Esophagus squamous epithelium (tissue), 5 donors: ENCODE measurements around the gene KDSR. TPM values are rescaled to one million over a fixed set of nuclear protein-coding genes. Genes with fewer than 3 reads are reported as not detected.

Source experiments
- DNase-seq: peaks from one replicate; lab custom pipeline; 2025; lab: John Stamatoyannopoulos, UW
- H3K27ac ChIP-seq, 4 donors: fragments of 200-600 bp; sonication (generic); one replicate each; pipeline ENCODE4 v1.5.1; 2016 to 2019; ENCODE audit warnings: mild to moderate bottlenecking in 1 of 4
- H3K27me3 ChIP-seq, 4 donors: fragments of 200-600 bp; sonication (generic); 1 replicate in 3 of 4; 2 replicates in 1 of 4; pipeline versions ENCODE4 v1.5.1 to v1.6.0; 2017 to 2021; ENCODE audit warnings: antibody characterized with exemption in 1 of 4
- H3K36me3 ChIP-seq, 3 donors: fragments of 200-600 bp; sonication (generic); one replicate each; pipeline ENCODE4 v1.5.1; 2016 to 2019
- H3K4me1 ChIP-seq, 3 donors: fragments of 200-600 bp; sonication (generic); one replicate each; pipeline ENCODE4 v1.5.1; 2017 to 2019
- H3K4me3 ChIP-seq, 4 donors: fragments of 200-600 bp; sonication (generic); 1 replicate in 3 of 4; 2 replicates in 1 of 4; pipeline ENCODE4 v1.5.1; 2016 to 2019; ENCODE audit warnings: mild to moderate bottlenecking in 2 of 4, moderate library complexity in 1 of 4
- H3K9me3 ChIP-seq, 3 donors: fragments of 200-600 bp; sonication (generic); one replicate each; pipeline ENCODE4 v1.5.1; 2016 to 2019
- CTCF ChIP-seq, 6 experiments: fragments of 450-650 bp in 4 of 6; fragments of 200-600 bp in 2 of 6; sonication (generic) in 2 of 6; IDR thresholded peaks; one replicate each; pipeline ENCODE4 v1.5.1; 2016 to 2019; ENCODE audit warnings: antibody characterized with exemption in 6 of 6, mild to moderate bottlenecking in 4 of 6, moderate library complexity in 4 of 6
- POLR2A ChIP-seq, 4 donors: fragments of 450-650 bp; IDR thresholded peaks; one replicate each; pipeline ENCODE4 v1.6.1; 2017; ENCODE audit warnings: antibody characterized with exemption in 4 of 4, mild to moderate bottlenecking in 4 of 4, moderate library complexity in 3 of 4
- WGBS, 2 donors: methylation state at CpG; one replicate each; pipeline ENCODE4 v1.1.5; 2018; 5-methylcytosine and 5-hydroxymethylcytosine counted together
- intact Hi-C: fragments of 100-400 bp; cut with DNase I; formaldehyde crosslinking; loops from one replicate; pipeline ENCODE4 v1.15.0; 2022
- total RNA-seq, 4 donors: library from RNA; depleted of rRNA; stranded (reverse); fragments of >200 nt; gene quantifications; one replicate each; pipeline ENCODE4 v1.1.0, GENCODE V29; 2016
- donor health status: DM: yes; HTN: yes; CAD: no.

Gene KDSR
- total RNA-seq, 4 donors from 2014 or later, result 20.8 to 42.3 (median 23.0) TPM

DNA sequence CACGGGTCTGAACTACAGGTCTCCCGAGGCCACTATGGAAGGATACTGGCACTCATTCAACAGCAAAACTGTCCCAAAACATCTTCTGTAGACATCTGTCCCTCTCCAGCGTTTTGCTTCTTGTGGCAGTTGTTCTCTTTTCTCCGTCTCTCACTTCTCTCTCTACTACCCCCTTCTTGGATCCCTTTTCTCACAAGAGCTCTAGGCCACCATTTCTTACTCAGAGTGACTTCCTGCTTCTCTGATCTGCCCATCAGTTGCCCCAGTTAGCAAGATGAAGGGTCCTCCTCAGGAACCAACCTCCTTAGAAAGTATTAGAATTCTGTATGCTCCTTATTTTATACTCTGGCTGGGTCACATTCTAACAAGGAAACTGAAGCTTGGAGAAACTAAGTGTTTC lies 80.1 kb downstream of the KDSR start:
- Histone ChIP-seq H3K36me3 (no peaks in the 10 kb centered on the region), H3K4me3 (no peak overlapping the region), H3K27ac (peak overlapping the region in 3 of 4 donors; percentile 25 to 72 (median 44)), H3K27me3 (no peaks in the 10 kb centered on the region), H3K9me3 (no peaks in the 10 kb centered on the region), H3K4me1 (peaks cover 0 to 59% (median 9%) of the 10 kb centered on the region in 3 donors)
- 76 to 85% methylated on average over 4 of the region's 4 CpGs for WGBS, 2 donors
- TF ChIP-seq POLR2A (IDR thresholded peaks at IDR 0.05), result no peak
- DNase-seq, result no peak
- intact Hi-C loops, result no loop called here

GRCh38 chr18:63284827-63285733 lies 81.9 kb downstream of the KDSR start:
- no peak for DNase-seq
- 55 to 88% methylated on average over 9 to 11 of the region's 14 CpGs for WGBS, 2 donors
- Histone ChIP-seq H3K27ac (peak overlapping the region in 3 of 4 donors; percentile 32 to 66 (median 59)), H3K27me3 (no peaks in the 10 kb centered on the region), H3K4me1 (peaks cover 0 to 58% (median 9%) of the 10 kb centered on the region in 3 donors), H3K4me3 (no peak overlapping the region), H3K36me3 (no peaks in the 10 kb centered on the region), H3K9me3 (no peaks in the 10 kb centered on the region)
- TF ChIP-seq CTCF (IDR thresholded peaks at IDR 0.05) (no peak), POLR2A (IDR thresholded peaks at IDR 0.05) (peak in 1 of 4 donors; percentile 39)
- intact Hi-C loops, result no loop called here

- Histone ChIP-seq H3K27ac (peak overlapping the region in 3 of 4 donors; percentile 38 to 66 (median 59)), H3K4me3 (no peak overlapping the region), H3K4me1 (peaks cover 0 to 52% (median 9%) of the 10 kb centered on the region in 3 donors), H3K36me3 (no peaks in the 10 kb centered on the region), H3K9me3 (no peaks in the 10 kb centered on the region), H3K27me3 (no peaks in the 10 kb centered on the region)
- TF ChIP-seq CTCF (IDR thresholded peaks at IDR 0.05) (no peak), POLR2A (IDR thresholded peaks at IDR 0.05) (no peak)
- intact Hi-C loops, result no loop called here
- DNase-seq, result no peak
- WGBS, 2 donors, result 79 to 87% methylated on average over 5 of the region's 5 CpGs
These were observed 82.7 kb downstream of the KDSR start for GRCh38 chr18:63284173-63284799.

DNA sequence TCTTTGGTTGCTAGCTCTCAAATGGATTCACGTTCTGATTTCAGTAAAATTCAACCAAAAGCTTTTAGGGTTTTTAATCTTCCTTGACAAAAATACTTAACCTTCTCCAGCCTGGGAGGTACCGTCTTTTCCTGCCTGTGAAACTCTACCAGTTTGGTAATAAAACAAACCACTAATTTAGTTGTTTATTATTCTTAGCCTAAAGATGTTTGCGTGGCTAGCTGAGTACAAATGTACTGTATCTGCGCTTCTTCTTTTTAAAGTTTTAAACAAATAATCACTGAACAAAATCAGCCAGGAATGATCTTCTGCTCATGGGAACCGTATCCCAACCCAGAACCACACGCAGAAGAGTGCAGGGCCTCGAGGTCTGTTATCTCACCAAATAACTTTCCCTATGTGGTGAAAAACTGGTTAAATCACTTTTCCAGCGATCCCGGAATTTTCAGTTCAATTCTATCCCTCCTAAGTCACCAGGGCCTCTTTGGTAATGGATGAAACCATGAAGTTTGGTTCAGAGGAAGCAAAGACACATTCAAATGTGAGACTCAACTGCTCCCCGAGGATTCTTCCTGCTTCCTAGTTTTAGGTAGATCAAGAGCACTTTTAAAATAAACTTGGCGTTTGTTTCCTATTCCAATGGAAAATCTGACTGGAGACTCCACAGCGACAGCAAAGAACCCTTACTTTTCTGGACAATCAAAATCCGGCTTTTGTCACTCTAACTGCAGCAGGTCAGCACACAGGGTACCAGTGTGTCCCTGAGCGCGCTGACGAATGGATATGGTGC lies 83.5 kb downstream of the KDSR start:
- TF ChIP-seq POLR2A (IDR thresholded peaks at IDR 0.05) (no peak), CTCF (IDR thresholded peaks at IDR 0.05) (no peak)
- Histone ChIP-seq H3K9me3 (no peaks in the 10 kb centered on the region), H3K4me3 (no peak overlapping the region), H3K27me3 (no peaks in the 10 kb centered on the region), H3K27ac (peak overlapping the region in 3 of 4 donors; percentile 38 to 66 (median 59)), H3K4me1 (peaks cover 0 to 44% (median 9%) of the 10 kb centered on the region in 3 donors), H3K36me3 (no peaks in the 10 kb centered on the region)
- DNase-seq, result no peak
- 70 to 83% methylated on average over 16 of the region's 16 CpGs for WGBS, 2 donors
- intact Hi-C loops, result no loop called here

DNA sequence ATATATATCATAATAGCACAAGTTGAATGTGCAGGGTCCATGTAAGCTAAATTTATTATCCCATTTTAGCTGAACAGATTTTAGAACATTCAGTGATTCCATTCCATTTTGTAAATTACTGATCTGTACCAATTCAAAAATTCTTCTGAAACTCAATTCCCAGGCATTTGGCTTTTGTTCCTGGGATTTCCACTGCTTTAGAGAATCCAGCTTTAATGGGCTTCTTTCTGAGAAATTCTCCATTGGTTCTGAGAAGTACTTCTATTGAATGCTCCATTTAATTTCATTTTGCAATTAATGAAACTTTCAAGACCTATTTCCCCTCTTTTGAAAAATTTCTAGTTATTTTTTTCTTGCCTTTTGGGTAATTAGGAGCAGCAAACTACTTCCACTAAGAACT lies 84.2 kb downstream of the KDSR start:
- Histone ChIP-seq H3K27me3 (no peaks in the 10 kb centered on the region), H3K9me3 (no peaks in the 10 kb centered on the region), H3K4me3 (no peak overlapping the region), H3K36me3 (no peaks in the 10 kb centered on the region), H3K27ac (peak overlapping the region in 3 of 4 donors; percentile 38 to 66 (median 59)), H3K4me1 (peaks cover 0 to 43% (median 9%) of the 10 kb centered on the region in 3 donors)
- no peak for DNase-seq
- TF ChIP-seq POLR2A (IDR thresholded peaks at IDR 0.05) (no peak), CTCF (IDR thresholded peaks at IDR 0.05) (no peak)
- intact Hi-C loops, result no loop called here
